Thoracic aorta (tissue), 2 donors: ENCODE results near the gene PRDM16. TPM values are rescaled to one million over a fixed set of nuclear protein-coding genes. Genes with fewer than 3 reads are reported as not detected.

Experiments used
- ATAC-seq: fragments of 150-250 bp; one replicate; pipeline ENCODE4 v1.8.0; 2017; ENCODE audit warnings: low read depth; ENCODE audit not compliant: insufficient number of reproducible peaks, low FRiP score
- DNase-seq: peaks from one replicate; pipeline ENCODE4 v3.0.0-alpha.2; 2020; ENCODE audit warnings: low spot score
- H3K27ac ChIP-seq, 2 donors: fragments of 200-600 bp; sonication (generic); 1 replicate in 1 of 2; 2 replicates in 1 of 2; pipeline ENCODE4 v1.5.1; 2016; ENCODE audit warnings: mild to moderate bottlenecking in 2 of 2, moderate library complexity in 2 of 2
- H3K27me3 ChIP-seq: fragments of 200-600 bp; sonication (generic); replicated peaks from 2 replicates; pipeline ENCODE4 v1.6.0; 2016; ENCODE audit warnings: mild to moderate bottlenecking; ENCODE audit not compliant: insufficient read depth
- H3K36me3 ChIP-seq: fragments of 200-600 bp; sonication (generic); one replicate; pipeline ENCODE4 v1.5.1; 2016
- H3K4me1 ChIP-seq, 2 donors: fragments of 200-600 bp; sonication (generic); 1 replicate in 1 of 2; 2 replicates in 1 of 2; pipeline versions ENCODE4 v1.5.1 to v1.6.0; 2016; ENCODE audit warnings: low read depth in 2 of 2, mild to moderate bottlenecking in 1 of 2; ENCODE audit not compliant: control insufficient read depth in 1 of 2
- H3K4me3 ChIP-seq: fragments of 200-600 bp; sonication (generic); 2 replicates; pipeline ENCODE4 v1.5.1; 2016; ENCODE audit warnings: mild to moderate bottlenecking
- H3K9me3 ChIP-seq: fragments of 200-600 bp; sonication (generic); 2 replicates; pipeline ENCODE4 v1.5.1; 2016
- total RNA-seq, 2 donors: library from RNA; depleted of rRNA; stranded (reverse); fragments of >200 nt; gene quantifications; one replicate each; pipeline versions ENCODE4 v1.1.0 to v1.2.3, GENCODE V29; 2016
- TF ChIP-seq, protein P1 (sequence below): fragments of 200-600 bp; sonication (generic); IDR thresholded peaks from one replicate; pipeline ENCODE4 v1.5.1; 2019; ENCODE audit warnings: antibody characterized with exemption

Gene PRDM16
- total RNA-seq, 2 donors from 2014 or later: 68.9 to 85.4 TPM

GRCh38 chr1:3393987-3394920 lies 325.3 kb downstream of the PRDM16 start:
- TF ChIP-seq, protein P1, sequence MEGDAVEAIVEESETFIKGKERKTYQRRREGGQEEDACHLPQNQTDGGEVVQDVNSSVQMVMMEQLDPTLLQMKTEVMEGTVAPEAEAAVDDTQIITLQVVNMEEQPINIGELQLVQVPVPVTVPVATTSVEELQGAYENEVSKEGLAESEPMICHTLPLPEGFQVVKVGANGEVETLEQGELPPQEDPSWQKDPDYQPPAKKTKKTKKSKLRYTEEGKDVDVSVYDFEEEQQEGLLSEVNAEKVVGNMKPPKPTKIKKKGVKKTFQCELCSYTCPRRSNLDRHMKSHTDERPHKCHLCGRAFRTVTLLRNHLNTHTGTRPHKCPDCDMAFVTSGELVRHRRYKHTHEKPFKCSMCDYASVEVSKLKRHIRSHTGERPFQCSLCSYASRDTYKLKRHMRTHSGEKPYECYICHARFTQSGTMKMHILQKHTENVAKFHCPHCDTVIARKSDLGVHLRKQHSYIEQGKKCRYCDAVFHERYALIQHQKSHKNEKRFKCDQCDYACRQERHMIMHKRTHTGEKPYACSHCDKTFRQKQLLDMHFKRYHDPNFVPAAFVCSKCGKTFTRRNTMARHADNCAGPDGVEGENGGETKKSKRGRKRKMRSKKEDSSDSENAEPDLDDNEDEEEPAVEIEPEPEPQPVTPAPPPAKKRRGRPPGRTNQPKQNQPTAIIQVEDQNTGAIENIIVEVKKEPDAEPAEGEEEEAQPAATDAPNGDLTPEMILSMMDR: no peak
- no peaks in the 10 kb centered on the region for H3K9me3 ChIP-seq
- no peaks in the 10 kb centered on the region for H3K27me3 ChIP-seq
- peak overlapping the region; percentile 97 for H3K27ac ChIP-seq
- no peaks in the 10 kb centered on the region for H3K36me3 ChIP-seq
- DNase-seq (no peak), ATAC-seq (no peak)
- peaks cover 33 to 87% of the 10 kb centered on the region in 2 donors for H3K4me1 ChIP-seq
- H3K4me3 ChIP-seq: peak overlapping the region; percentile 70

GRCh38 chr1:3396411-3396810 lies 327.4 kb downstream of the PRDM16 start:
- Histone ChIP-seq H3K36me3 (no peaks in the 10 kb centered on the region), H3K4me3 (no peak overlapping the region), H3K4me1 (peaks cover 40 to 100% of the 10 kb centered on the region in 2 donors), H3K27me3 (no peaks in the 10 kb centered on the region), H3K27ac (peak overlapping the region; percentile 97), H3K9me3 (no peaks in the 10 kb centered on the region)
- DNase-seq (no peak), ATAC-seq (no peak)
- TF ChIP-seq, protein P1: no peak

- TF ChIP-seq, protein P1: no peak
- H3K4me1 ChIP-seq: peaks cover 44 to 100% of the 10 kb centered on the region in 2 donors
- peak overlapping the region; percentile 37 for H3K4me3 ChIP-seq
- H3K36me3 ChIP-seq: no peaks in the 10 kb centered on the region
- H3K27ac ChIP-seq: peak overlapping the region; percentile 97
- no peaks in the 10 kb centered on the region for H3K27me3 ChIP-seq
- DNase-seq: no peak
- ATAC-seq: no peak
- no peaks in the 10 kb centered on the region for H3K9me3 ChIP-seq
These were observed 328.3 kb downstream of the PRDM16 start for GRCh38 chr1:3397311-3397710.

- DNase-seq: no peak
- H3K4me1 ChIP-seq: peaks cover 48 to 100% of the 10 kb centered on the region in 2 donors
- no peaks in the 10 kb centered on the region for H3K9me3 ChIP-seq
- TF ChIP-seq, protein P1: no peak
- no peaks in the 10 kb centered on the region for H3K36me3 ChIP-seq
- peak overlapping the region; percentile 97 for H3K27ac ChIP-seq
- H3K4me3 ChIP-seq: no peak overlapping the region
- no peak for ATAC-seq
- H3K27me3 ChIP-seq: no peaks in the 10 kb centered on the region
These were observed 329.6 kb downstream of the PRDM16 start for GRCh38 chr1:3398396-3399140.

DNA sequence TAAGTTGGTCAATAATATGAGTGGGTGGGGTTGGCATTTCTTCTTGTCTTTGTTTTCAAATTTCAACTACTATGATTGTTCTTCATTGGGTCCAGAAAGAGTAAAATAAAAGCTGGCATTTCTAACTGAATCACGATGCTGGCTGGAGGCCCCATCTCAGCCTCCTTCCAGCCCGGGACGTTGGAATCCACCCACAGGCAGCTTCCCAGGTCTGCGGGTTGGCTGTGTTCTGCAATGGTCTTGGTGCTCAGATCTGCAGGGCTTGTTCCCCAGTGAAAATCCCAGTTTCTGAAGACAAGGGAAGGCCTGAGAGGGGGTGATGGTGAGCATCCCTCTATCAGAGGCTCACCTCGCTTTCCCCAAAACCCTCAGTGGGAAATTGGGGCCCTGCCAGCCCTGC lies 330.7 kb downstream of the PRDM16 start:
- DNase-seq (no peak), ATAC-seq (no peak)
- peaks cover 40 to 93% of the 10 kb centered on the region in 2 donors for H3K4me1 ChIP-seq
- peaks cover 12% of the 10 kb centered on the region for H3K36me3 ChIP-seq
- peak overlapping the region; percentile 97 for H3K27ac ChIP-seq
- H3K9me3 ChIP-seq: no peaks in the 10 kb centered on the region
- TF ChIP-seq, protein P1: no peak
- H3K4me3 ChIP-seq: no peak overlapping the region
- no peaks in the 10 kb centered on the region for H3K27me3 ChIP-seq
